Measurements from ENCODE around the gene VEZF1. TPM values are rescaled to one million over a fixed set of nuclear protein-coding genes. Genes with fewer than 3 reads are reported as not detected.
A peak's percentile ranks its signal among the peaks of the same experiment; 100 is the strongest.

VEZF1 gene
- total RNA-seq, 1 donor from 2014 or later, result 110 TPM

- TF ChIP-seq, protein P1, sequence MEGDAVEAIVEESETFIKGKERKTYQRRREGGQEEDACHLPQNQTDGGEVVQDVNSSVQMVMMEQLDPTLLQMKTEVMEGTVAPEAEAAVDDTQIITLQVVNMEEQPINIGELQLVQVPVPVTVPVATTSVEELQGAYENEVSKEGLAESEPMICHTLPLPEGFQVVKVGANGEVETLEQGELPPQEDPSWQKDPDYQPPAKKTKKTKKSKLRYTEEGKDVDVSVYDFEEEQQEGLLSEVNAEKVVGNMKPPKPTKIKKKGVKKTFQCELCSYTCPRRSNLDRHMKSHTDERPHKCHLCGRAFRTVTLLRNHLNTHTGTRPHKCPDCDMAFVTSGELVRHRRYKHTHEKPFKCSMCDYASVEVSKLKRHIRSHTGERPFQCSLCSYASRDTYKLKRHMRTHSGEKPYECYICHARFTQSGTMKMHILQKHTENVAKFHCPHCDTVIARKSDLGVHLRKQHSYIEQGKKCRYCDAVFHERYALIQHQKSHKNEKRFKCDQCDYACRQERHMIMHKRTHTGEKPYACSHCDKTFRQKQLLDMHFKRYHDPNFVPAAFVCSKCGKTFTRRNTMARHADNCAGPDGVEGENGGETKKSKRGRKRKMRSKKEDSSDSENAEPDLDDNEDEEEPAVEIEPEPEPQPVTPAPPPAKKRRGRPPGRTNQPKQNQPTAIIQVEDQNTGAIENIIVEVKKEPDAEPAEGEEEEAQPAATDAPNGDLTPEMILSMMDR (IDR thresholded peaks at IDR 0.05; ENCODE audit: unreplicated experiment), result peak; percentile 72
These were observed 7.3 kb upstream of the VEZF1 start for GRCh38 chr17:57995076-57995956.

GRCh38 chr17:57994436-57994835, 6.4 kb upstream of the VEZF1 start:
- Mint-ChIP-seq H3K36me3 (ENCODE audit: insufficient read depth) (peaks cover 7% of the 10 kb centered on the region), H3K27me3 (no peaks in the 10 kb centered on the region), H3K9me3 (ENCODE audit: low read depth) (no peaks in the 10 kb centered on the region), H3K27ac (no peak overlapping the region), H3K4me3 (ENCODE audit: low read depth) (no peak overlapping the region), H3K4me1 (ENCODE audit: low read depth) (peaks cover 52% of the 10 kb centered on the region)
- DNase-seq (ENCODE audit: low spot score, unreplicated experiment), result no peak
- TF ChIP-seq, protein P1 (IDR thresholded peaks at IDR 0.05; ENCODE audit: unreplicated experiment), result no peak

More at GRCh38 chr17:57995076-57995956, 7.3 kb upstream of the VEZF1 start:
- Mint-ChIP-seq H3K9me3 (ENCODE audit: low read depth) (no peaks in the 10 kb centered on the region), H3K36me3 (ENCODE audit: insufficient read depth) (peaks cover 7% of the 10 kb centered on the region), H3K4me3 (ENCODE audit: low read depth) (no peak overlapping the region), H3K27me3 (no peaks in the 10 kb centered on the region), H3K4me1 (ENCODE audit: low read depth) (peaks cover 45% of the 10 kb centered on the region), H3K27ac (peak overlapping the region; percentile 13)
- peak; percentile 27 for DNase-seq (ENCODE audit: low spot score, unreplicated experiment)

GRCh38 chr17:57993471-57994365, 5.7 kb upstream of the VEZF1 start:
- H3K4me3 Mint-ChIP-seq (ENCODE audit: low read depth), result no peak overlapping the region
- peaks cover 59% of the 10 kb centered on the region for H3K4me1 Mint-ChIP-seq (ENCODE audit: low read depth)
- H3K27ac Mint-ChIP-seq, result peak overlapping the region; percentile 39

GRCh38 chr17:57991537-57991936, 3.5 kb upstream of the VEZF1 start:
- TF ChIP-seq, protein P1 (IDR thresholded peaks at IDR 0.05; ENCODE audit: unreplicated experiment), result no peak
- no peak for DNase-seq (ENCODE audit: low spot score, unreplicated experiment)
- H3K36me3 Mint-ChIP-seq (ENCODE audit: insufficient read depth), result no peaks in the 10 kb centered on the region
- H3K4me3 Mint-ChIP-seq (ENCODE audit: low read depth), result no peak overlapping the region
- H3K9me3 Mint-ChIP-seq (ENCODE audit: low read depth), result no peaks in the 10 kb centered on the region
- peak overlapping the region; percentile 46 for H3K27ac Mint-ChIP-seq
- peaks cover 62% of the 10 kb centered on the region for H3K4me1 Mint-ChIP-seq (ENCODE audit: low read depth)
- H3K27me3 Mint-ChIP-seq, result no peaks in the 10 kb centered on the region

More at GRCh38 chr17:57993471-57994365, 5.7 kb upstream of the VEZF1 start:
- Mint-ChIP-seq H3K27me3 (no peaks in the 10 kb centered on the region), H3K36me3 (ENCODE audit: insufficient read depth) (peaks cover 4% of the 10 kb centered on the region), H3K9me3 (ENCODE audit: low read depth) (no peaks in the 10 kb centered on the region)
- no peak for DNase-seq (ENCODE audit: low spot score, unreplicated experiment)
- TF ChIP-seq, protein P1 (IDR thresholded peaks at IDR 0.05; ENCODE audit: unreplicated experiment), result no peak

DNA sequence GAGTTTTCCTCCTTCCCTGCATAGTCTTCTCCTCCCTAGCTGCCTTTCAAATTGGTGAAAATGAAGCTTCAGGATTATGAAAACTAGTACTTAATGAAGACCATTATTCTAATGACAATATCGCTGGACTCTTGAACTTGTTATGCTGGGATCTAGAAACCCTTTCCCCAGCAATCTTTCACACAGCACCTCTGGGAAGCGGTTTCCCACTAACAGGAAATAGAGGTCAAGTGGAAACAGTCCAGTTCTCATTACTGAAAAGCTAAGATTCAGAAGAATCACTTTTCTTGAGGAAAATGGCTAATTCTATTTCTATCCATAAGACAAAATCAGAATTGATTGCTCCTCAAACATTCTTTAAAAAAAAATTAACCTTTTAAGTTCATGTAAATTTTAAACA, 2.0 kb upstream of the VEZF1 start:
- Mint-ChIP-seq H3K4me3 (ENCODE audit: low read depth) (peak overlapping the region; percentile 88), H3K36me3 (ENCODE audit: insufficient read depth) (no peaks in the 10 kb centered on the region), H3K4me1 (ENCODE audit: low read depth) (peaks cover 67% of the 10 kb centered on the region), H3K27ac (peak overlapping the region; percentile 23), H3K9me3 (ENCODE audit: low read depth) (no peaks in the 10 kb centered on the region), H3K27me3 (no peaks in the 10 kb centered on the region)
- DNase-seq (ENCODE audit: low spot score, unreplicated experiment), result no peak
- TF ChIP-seq, protein P1 (IDR thresholded peaks at IDR 0.05; ENCODE audit: unreplicated experiment), result no peak
